Activated T-cell treated with anti-CD3 and anti-CD28 coated beads for 48 hours (primary cell): ENCODE measurements around the gene CALU.

ENCODE experiments used
- DNase-seq: peaks from one replicate; pipeline ENCODE4 v3.0.0-alpha.2; 2020; ENCODE audit warnings: low read depth

CALU gene

DNA sequence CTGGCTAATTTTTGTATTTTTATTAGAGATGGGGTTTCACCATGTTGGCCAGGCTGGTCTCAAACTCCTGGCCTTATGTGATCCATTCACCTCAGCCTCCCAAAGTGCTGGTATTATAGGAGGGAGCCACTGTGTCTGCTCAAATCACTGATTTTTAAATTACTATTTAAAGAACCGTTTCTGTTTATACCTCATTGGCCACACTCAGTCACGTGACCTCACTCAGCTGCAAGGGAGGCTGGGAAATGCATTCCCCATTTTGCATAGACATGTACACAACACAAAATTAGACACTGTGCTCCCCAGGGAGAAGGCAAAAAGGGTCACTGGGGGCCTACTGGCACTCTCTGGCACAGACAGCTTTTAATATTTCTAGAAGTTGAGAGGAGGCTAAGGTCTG, 13.6 kb upstream of the CALU start:
- no peak for DNase-seq

DNA sequence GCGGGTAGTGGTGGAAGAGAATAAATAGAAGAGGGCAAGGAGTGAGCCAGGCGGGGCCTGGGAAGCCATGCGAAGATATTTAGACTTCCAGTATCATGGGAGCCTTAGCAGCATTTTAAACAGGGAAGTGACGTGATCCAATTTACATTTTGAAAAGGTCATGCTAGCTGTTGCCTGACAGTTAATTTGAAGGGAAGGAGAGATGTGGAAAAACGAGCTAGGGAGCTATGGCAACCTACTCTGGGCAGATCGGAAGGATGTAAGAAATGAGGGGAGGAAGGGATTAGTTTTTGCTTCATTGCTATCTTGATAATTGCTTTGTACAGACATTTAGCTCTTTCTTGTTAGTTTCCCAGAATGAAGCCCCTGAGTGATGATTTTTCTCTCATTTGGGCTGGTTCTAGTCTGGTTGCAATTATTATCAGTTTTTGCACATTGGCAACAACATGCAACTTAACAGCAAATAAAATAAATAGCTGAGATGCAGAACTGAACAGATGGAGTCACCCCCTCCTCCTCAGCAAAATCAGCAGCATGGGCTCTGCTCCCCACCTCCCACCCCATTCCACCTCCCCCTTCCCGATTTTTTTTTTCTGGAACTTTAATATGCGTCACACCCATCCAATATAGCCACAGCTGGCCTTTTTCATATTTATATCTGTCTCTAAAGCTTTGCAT, 13.0 kb upstream of the CALU start:
- DNase-seq = no peak

DNA sequence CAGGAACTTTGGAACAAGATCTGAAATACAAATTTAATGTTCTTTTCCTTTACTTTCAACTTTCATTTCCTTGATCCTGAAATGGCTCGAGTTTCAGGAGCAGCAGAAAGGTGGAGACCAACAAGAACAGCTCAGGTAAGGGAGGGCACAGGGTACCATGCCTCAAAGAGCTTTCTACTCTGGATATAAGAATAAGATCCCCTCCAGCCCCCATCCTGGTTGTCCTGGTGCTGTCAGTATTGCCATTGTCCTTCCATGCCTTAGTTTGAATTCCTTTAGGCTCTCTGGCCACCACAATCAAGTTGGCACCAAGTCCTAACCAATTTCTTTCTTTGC, 12.5 kb upstream of the CALU start:
- DNase-seq = no peak

DNA sequence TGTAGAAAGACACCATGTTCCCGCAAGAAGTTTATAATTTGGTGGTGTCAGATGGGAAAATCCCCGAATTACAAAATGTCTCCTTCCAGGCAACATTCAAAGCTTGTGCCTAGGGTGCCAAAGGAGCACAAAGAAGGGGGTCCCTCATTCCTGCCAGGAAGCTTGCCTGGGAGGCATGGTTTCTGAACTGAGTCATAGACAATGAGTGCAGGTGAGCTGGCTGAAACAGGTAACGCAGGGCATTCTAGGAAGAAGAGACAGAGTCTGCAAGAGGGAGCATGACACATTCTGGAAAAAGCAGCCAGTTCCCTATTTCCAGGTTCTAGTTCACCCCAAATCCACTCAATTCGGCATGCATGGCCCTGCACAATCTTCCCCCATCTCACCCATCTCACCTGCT, 11.9 kb upstream of the CALU start:
- no peak for DNase-seq

DNA sequence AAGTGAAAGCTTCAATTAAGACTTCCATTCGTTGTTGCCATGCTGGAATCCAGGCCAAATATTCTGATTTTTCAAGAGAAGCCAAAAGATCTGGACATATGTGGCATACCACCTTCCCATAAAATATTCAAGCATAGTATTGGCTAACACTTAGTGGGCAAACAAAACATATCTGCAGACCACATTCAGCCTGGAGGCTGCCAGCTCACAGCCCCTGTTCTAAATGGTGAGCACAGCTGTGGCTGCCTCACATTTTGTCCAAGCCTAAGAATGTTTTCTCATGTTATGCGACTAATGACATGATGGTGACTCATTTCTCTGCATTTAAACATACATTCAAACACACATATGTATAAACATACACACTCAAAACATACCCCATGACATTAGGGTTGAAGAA, 10.6 kb upstream of the CALU start:
- DNase-seq = no peak

DNA sequence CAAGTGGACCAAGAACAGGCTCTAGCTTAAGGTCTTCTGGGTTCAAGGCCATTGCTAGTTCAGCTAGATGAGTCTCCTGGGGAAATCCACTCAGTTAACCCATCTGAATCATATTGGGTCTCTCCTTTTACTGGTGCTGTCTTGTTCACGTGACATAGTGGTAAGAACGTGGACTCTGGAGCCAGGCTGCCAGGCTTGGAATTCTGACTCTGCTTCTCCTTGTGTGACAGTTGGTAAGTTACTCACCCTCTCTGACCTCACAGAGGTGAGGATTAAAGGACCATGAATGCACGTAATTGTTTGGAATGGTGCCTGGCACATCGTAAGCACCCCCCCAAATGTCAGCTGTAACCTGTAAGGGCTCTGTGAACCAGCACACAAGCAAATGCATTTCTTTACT, 9.7 kb upstream of the CALU start:
- DNase-seq = no peak

DNA sequence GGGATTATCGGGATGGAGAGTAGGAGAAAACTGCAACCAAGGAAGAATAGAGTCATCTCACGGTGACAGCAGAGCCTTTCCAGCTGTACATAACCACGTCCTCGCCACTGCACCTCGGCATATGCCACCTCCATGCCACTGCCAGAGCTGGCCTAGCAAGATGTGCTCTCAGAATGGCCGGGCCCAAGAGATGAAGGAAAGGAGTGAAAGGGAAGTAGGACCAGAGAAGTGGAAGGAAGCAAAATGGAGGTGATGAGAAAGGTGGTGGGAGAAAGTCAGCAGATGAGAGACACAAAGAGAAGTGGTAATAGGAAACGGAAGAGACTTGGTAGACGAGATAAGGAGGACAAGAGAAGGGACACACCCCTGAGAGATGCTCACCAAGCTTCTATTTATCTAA, 8.0 kb upstream of the CALU start:
- no peak for DNase-seq

DNA sequence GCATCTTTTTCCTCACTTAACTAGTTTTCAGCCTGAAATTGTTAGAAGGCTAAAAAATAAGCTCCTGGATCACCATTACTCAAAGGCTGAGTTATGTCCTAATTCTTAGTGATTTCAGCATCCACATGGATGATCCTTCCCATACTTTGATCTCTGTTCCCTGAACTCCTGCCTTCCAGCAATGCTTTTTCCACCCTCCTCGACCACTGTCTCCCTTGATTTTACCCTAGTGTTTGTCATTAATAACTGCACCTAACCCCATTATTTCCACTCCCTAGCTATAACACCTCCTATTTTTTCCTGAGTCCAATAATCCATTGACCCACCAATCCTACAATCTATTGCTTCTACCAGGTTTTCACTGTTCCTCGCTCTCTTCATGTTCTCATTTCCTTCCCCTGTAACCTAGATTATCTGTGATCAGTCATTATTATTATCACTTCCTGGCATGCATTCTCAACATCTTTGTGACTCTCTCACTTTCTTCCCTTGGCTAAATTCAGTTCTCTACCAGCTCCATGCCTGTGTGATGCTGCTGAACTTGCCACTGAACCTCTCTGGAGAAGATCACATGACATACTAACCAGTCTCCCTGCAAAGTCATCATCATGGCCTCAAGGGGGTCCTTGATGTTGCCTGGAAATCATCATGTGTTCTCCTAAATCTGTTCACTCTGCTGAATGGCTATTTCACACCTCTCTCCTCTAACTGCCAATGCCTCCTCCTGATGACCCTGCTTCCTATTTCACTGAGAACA, 6.5 kb upstream of the CALU start:
- DNase-seq = no peak

DNA sequence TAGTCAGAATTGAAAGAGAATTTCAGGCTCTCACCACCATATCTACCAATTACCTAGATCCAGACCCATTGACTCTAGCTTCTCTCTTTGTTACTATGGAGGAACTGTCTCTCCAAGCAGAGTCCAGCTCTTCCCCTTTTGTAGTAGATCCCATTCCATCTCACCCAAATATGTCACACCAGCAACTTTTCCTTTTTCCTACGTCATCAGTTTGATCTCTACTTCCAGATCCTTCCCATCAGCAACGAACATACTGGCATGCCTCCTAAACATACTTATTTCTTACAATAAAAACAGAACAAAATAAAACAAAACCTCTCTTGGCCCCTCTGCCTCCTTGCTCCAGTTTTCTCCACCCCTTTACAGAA, 5.9 kb upstream of the CALU start:
- no peak for DNase-seq

DNA sequence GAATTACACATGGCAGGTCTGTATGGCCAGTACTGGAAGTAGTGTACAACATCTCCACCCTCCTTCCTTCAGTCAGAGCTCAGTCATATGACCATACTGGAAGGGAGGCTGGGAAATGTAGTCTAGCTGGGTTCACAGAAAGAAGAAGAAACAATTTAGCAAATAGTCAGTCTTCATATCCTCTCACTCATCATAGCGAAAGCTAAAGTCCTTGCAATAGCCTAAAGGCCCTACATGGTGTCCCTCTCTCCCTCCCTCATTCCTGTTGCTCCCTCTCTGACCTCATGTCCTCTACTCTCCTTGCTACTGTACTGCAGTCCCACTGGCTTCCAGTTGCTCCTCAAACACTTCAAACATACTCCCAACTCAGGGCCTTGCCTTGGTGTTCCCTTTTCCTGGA, 4.3 kb upstream of the CALU start:
- no peak for DNase-seq

DNA sequence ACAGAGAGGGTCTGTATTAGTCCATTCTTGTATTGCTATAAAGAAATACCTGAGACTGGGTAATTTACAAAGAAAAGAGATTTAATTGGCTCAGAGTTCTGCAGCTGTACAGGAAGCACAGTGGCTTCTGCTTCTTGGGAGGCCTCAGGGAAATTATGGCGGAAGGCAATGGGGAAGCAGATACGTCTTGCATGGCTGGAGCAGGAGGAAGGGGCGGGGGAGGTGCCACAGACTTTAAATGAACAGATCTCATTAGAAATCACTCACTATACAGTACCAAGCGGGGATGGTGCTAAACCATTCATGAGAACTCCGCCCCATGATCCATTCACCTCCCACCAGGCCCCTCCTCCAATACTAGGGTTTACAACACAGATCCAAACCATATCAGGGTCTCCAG, 3.7 kb upstream of the CALU start:
- DNase-seq = no peak

DNA sequence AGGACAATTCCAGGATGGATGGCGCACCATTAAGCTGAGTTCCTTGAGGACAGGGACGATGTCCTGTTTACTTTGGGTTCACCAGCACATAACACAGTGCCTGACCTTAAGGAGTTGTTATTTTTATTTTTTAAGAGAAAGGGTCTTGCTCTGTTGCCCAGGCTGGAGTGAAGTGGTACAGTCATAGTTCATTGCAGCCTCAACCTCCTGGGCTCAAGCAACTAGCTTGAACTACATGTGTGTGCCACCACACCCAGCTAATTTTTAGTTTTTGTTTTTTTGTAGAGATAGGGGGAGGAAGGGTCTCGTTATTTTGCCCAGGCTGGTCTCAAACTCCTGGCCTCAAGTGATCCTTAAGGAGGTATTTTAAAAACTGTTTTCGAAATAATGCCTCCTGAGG, 1.7 kb upstream of the CALU start:
- no peak for DNase-seq

DNA sequence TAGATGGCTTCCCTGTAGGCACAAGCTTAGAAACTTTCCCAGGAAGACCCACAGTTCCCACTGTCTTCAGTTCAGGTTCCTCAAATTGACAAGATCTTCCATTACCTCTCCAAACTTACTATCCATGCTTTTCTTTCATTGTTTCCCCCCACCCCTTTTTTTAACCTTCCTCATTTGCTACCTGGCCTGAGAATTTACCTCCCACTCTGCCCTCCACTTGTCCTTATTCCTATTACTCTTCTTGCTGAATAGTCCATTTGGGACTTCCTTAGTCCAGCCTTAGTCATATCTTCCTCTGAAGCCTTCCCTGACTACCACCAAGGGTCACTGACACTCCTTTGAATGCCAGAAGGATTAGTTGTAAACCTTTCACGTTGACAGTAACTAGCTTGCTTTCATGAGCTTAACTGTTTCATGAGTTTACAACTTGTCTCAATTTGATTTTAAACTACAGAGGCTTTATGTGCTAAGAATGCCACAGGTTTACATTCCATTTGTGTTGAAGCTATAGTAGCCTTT, 1.2 kb upstream of the CALU start:
- no peak for DNase-seq

DNA sequence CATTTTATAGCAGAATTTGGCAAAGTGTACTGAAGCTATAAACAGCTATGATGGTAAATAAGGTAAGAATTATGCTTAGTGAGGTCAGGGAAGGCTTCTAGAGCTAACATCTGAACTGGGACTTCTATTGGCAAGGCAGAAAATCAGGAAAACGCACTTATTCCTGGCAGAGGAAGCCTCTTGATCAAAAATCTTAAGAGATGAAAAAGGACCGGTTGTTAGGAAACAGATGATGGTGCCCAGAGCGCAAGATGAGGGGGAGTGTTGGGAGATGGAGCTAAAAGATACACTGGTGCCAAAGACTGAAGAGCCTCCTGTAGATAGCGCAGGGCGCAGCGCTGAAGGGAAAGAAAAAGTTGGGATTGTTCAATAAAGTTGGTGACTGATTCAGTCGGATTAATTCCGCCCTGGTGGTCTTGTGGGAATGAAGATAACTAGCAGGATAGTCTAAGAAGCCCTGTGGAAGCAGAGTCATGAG, 550 bp upstream of the CALU start:
- DNase-seq = no peak

DNA sequence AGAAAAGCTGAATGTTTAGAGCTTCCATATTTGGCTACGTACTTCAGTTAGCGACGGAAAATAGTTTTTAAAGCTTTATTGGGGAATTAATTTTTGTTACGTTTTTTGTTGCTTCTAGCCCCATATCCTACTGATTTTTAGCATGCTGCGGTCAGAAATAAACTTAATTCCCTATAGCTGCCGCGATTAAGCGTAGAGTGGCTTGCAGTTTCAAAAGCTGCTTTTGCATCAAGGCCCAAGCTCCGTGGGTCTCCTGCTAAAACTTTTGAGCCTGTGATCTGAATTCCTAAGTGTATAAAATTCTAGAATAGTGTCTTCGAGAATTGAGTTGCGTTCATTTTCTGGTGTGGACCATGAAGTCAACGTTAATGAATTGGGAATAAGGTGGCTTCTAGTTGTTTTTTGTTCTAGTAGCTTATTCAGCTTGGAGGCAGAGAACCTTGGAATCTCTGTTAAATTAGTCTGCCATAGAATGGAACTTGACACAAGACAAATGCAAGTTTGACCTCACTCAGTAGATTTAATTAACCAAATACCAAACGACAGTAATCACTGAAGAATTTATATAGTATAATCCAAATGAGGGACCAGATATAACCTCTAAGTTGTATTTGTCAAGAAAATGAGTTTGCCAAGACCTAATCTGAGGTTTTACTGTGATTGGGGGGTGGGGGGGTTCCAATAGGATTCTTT, 977 bp downstream of the CALU start:
- DNase-seq = no peak

DNA sequence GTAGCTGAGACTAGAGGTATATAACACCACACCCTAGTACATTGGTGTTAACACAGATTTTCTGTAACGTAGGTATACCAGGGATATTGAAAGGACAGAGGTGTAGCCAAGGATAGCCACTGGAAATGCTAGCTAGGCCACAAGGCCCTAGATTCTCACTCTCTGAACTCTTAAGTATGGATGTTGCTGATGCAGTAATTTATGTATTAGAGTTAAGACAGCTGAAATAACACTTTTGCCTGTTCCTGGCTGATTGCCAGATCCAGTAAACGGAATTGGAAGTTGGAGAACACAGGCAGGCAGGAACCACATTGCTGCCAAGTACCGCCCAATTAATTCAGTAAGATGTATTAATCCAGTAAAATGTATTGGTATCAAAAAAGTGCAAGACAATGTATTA, 1.8 kb downstream of the CALU start:
- DNase-seq = no peak

DNA sequence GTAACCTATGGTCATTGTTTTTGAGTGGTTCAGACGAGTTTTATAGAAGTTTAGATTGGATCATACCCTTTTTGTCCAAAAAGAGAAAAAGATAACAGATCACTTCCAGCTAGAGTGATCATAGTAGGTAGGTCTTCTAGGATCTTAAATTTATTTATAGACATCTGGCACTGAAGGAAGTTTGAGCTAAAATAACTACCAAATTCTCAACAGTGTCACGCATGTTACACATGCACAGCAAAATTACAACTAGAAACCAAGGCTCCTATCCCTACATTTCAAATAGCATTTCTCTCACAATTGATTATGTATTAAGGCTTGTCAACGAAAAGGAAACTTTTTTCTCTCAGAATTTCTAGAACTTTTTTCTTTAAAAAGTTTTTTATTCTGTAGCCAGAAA, 2.3 kb downstream of the CALU start:
- DNase-seq = no peak

DNA sequence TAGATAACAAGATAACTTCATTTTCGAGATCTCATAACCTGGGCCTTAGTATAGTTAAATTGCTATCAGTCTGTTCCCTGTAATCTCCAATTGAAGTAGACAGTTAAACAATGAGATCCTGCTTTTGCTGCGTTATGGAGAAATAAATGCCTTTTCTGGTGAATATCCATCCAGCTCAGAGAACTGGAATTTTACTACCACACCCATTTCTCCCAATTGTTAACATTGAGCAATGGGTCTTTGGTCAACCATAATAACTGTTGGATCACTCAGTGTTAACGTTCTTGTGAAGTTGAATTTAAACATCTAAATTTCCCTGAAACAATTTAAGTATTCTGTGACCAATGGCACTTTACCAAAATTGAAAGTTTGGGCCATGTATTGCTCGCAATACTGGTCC, 3.0 kb downstream of the CALU start:
- no peak for DNase-seq

DNA sequence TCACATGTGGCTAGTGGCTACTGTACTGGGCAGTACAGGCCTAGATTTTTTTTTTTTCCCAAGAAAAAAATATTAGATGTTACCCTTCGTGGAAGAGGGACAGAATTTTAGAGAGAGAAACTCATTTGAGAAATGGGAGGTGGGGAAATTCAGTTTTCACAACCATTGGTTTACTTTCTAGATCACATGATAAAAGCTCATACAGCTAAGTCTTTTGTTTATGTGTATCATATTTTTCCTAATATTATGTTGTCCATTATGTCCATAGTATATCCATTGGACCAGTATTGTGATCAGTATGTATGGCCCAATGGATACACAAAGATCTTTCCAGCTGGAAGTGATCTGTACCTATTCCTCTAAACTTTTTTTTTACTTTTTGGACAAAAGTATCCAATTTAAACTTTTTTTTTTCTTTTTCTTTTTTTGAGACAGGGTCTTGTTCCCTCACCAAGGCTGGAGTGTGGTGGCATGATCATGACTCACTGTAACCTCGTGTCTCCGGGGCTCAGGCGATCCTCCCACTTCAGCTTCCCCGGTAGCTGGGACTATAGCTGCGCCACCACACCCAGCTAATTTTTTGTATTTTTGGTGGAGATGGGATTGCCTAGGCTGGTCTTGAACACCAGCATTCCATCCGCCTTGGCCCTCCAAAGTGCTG, 4.1 kb downstream of the CALU start:
- no peak for DNase-seq

DNA sequence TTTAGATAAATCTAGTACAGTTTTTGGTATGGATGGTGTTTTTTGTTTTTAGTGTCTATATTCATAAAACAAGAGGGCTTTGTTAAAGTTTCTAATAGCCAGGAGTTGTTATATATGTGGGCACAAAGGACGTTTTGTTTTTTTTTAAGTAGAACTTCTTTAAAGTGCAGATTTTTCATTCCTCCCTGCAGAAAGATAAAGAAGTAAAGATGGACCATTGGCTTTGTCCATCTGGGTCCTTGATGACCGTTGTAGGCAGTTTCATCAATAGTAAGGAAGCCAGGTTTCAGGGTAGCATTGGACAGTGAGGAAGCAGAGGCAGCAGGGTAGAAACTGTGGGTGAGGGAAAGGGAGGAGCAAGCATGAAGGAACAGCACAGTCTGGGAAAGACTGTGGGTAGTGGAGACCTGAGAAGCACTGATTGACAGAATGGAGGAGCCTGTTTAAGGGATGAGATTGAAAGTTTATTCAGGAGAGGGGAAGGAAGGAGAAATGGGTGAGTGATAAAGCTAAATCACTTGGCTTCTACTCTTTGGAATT, 5.3 kb downstream of the CALU start:
- no peak for DNase-seq

DNA sequence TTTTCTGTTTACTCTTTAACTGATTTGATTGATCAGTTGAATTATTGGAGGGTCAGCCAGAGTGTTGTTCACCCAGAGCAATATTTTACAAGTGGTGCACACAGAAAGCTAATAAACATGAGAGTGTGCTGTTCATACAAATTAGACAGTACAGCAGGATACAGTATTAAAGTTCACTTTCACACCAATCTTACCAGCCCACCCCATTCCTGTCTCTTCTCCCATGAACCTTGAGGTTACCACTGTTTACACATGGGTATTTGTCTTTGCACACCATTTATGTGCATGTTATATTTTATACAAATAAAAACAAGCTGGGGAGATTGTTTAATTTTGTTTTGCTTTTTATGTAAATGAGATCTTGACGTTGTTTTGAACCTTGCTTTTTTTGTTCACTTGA, 6.5 kb downstream of the CALU start:
- no peak for DNase-seq

DNA sequence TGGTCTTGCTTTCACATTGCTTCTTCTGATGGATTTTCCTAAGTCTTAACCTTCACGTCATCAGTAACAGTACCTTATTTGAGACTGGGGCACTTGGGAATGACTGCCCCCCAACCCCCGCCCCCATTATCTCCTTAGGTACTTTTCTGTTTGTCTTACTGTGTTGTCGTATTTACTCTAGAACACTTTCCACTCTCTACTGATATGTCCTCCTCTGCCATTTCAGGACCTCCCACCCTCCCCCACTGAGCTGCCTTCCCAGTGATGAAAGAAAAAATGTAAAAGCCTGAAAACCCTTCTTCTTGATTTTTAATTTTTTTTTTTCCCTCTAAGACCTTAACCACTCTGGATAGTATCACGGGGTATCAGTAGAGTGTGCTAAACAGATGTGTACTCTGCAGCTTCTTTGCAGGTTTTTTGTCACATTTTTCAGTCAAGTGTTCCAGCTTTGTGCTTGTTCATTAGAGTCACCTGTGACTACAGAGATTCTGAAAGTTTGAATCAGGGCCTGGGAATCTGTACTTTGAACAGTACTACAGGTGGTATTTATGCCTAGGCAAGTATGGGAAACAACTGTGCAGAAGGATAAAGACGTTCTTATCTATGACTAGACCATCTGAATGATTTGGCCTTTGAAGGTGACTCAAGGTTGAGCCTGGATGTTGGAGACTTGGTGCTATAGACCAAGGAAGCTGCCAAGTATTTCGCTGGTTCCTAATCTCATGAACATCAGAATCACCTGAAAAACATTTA, 8.3 kb downstream of the CALU start:
- no peak for DNase-seq
